ENCODE data around the gene HDAC1.

Gene HDAC1

DNA sequence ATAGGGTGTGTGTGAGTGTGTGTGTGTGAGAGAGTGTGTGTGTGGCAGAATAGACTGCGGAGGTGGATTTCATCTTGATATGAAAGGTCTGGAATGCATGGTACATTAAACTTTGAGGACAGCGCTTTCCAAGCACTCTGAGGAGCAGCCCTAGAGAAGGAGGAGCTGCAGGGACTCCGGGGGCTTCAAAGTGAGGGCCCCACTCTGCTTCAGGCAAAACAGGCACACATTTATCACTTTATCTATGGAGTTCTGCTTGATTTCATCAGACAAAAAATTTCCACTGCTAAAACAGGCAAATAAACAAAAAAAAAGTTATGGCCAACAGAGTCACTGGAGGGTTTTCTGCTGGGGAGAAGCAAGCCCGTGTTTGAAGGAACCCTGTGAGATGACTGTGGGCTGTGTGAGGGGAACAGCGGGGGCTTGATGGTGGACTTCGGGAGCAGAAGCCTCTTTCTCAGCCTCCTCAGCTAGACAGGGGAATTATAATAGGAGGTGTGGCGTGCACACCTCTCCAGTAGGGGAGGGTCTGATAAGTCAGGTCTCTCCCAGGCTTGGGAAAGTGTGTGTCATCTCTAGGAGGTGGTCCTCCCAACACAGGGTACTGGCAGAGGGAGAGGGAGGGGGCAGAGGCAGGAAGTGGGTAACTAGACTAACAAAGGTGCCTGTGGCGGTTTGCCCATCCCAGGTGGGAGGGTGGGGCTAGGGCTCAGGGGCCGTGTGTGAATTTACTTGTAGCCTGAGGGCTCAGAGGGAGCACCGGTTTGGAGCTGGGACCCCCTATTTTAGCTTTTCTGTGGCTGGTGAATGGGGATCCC lies 18.3 kb upstream of the HDAC1 start:
- TF ChIP-seq TEAD4 (IDR thresholded peaks at IDR 0.05) (no peak), MAX (IDR thresholded peaks at IDR 0.05) (no peak), ZBTB7A (IDR thresholded peaks at IDR 0.05; ENCODE audit: low read depth) (peak; percentile 56; the same call in 1 of the 2 replicates), EGR1 (IDR thresholded peaks at IDR 0.05) (no peak), TCF12 (IDR thresholded peaks at IDR 0.05; ENCODE audit: low read depth) (no peak)

DNA sequence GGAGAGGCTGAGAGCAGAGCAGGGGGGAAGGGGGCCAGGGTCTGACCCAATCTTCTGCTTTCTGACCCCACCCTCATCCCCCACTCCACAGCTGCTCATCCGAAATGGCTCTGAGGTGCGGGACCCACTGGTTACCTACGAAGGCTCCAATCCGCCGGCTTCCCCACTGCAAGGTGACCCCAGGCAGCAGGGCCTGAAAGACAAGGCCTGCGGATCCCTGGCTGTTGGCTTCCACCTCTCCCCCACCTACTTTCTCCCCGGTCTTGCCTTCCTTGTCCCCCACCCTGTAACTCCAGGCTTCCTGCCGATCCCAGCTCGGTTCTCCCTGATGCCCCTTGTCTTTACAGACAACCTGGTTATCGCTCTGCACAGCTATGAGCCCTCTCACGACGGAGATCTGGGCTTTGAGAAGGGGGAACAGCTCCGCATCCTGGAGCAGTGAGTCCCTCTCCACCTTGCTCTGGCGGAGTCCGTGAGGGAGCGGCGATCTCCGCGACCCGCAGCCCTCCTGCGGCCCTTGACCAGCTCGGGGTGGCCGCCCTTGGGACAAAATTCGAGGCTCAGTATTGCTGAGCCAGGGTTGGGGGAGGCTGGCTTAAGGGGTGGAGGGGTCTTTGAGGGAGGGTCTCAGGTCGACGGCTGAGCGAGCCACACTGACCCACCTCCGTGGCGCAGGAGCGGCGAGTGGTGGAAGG lies 17.1 kb upstream of the HDAC1 start:
- TF ChIP-seq TAF1 (IDR thresholded peaks at IDR 0.05; ENCODE audit: low read depth) = no peak
- no peak for TF ChIP-seq TEAD4 (IDR thresholded peaks at IDR 0.05)
- no peak for TF ChIP-seq ZBTB7A (IDR thresholded peaks at IDR 0.05; ENCODE audit: low read depth)
- no peak for TF ChIP-seq NFIC (IDR thresholded peaks at IDR 0.05)
- TF ChIP-seq, protein P1, sequence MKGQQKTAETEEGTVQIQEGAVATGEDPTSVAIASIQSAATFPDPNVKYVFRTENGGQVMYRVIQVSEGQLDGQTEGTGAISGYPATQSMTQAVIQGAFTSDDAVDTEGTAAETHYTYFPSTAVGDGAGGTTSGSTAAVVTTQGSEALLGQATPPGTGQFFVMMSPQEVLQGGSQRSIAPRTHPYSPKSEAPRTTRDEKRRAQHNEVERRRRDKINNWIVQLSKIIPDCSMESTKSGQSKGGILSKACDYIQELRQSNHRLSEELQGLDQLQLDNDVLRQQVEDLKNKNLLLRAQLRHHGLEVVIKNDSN (IDR thresholded peaks at IDR 0.05) = no peak
- no peak for TF ChIP-seq EGR1 (IDR thresholded peaks at IDR 0.05)

- TF ChIP-seq EGR1 (IDR thresholded peaks at IDR 0.05) (no peak), TCF12 (IDR thresholded peaks at IDR 0.05; ENCODE audit: low read depth) (no peak), TEAD4 (IDR thresholded peaks at IDR 0.05) (no peak), MAX (IDR thresholded peaks at IDR 0.05) (no peak), NFIC (IDR thresholded peaks at IDR 0.05) (no peak), TAF1 (IDR thresholded peaks at IDR 0.05; ENCODE audit: low read depth) (no peak), YY1 (IDR thresholded peaks at IDR 0.05; ENCODE audit: low read depth) (no peak), CEBPB (IDR thresholded peaks at IDR 0.05) (no peak), CREB1 (IDR thresholded peaks at IDR 0.05; ENCODE audit: low read depth) (no peak), EP300 (IDR thresholded peaks at IDR 0.05; ENCODE audit: borderline replicate concordance) (no peak), ZBTB7A (IDR thresholded peaks at IDR 0.05; ENCODE audit: low read depth) (no peak), RAD21 (IDR thresholded peaks at IDR 0.05; ENCODE audit: low read depth) (no peak), FOXM1 (IDR thresholded peaks at IDR 0.05; ENCODE audit: borderline replicate concordance, low read depth) (no peak)
- TF ChIP-seq, protein P1 (IDR thresholded peaks at IDR 0.05) = no peak
- TF ChIP-seq, protein P2, sequence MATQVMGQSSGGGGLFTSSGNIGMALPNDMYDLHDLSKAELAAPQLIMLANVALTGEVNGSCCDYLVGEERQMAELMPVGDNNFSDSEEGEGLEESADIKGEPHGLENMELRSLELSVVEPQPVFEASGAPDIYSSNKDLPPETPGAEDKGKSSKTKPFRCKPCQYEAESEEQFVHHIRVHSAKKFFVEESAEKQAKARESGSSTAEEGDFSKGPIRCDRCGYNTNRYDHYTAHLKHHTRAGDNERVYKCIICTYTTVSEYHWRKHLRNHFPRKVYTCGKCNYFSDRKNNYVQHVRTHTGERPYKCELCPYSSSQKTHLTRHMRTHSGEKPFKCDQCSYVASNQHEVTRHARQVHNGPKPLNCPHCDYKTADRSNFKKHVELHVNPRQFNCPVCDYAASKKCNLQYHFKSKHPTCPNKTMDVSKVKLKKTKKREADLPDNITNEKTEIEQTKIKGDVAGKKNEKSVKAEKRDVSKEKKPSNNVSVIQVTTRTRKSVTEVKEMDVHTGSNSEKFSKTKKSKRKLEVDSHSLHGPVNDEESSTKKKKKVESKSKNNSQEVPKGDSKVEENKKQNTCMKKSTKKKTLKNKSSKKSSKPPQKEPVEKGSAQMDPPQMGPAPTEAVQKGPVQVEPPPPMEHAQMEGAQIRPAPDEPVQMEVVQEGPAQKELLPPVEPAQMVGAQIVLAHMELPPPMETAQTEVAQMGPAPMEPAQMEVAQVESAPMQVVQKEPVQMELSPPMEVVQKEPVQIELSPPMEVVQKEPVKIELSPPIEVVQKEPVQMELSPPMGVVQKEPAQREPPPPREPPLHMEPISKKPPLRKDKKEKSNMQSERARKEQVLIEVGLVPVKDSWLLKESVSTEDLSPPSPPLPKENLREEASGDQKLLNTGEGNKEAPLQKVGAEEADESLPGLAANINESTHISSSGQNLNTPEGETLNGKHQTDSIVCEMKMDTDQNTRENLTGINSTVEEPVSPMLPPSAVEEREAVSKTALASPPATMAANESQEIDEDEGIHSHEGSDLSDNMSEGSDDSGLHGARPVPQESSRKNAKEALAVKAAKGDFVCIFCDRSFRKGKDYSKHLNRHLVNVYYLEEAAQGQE (IDR thresholded peaks at IDR 0.05; ENCODE audit: low read depth) = no peak
Measured at GRCh38 chr1:32275424-32275823, 16.5 kb upstream of the HDAC1 start.

DNA sequence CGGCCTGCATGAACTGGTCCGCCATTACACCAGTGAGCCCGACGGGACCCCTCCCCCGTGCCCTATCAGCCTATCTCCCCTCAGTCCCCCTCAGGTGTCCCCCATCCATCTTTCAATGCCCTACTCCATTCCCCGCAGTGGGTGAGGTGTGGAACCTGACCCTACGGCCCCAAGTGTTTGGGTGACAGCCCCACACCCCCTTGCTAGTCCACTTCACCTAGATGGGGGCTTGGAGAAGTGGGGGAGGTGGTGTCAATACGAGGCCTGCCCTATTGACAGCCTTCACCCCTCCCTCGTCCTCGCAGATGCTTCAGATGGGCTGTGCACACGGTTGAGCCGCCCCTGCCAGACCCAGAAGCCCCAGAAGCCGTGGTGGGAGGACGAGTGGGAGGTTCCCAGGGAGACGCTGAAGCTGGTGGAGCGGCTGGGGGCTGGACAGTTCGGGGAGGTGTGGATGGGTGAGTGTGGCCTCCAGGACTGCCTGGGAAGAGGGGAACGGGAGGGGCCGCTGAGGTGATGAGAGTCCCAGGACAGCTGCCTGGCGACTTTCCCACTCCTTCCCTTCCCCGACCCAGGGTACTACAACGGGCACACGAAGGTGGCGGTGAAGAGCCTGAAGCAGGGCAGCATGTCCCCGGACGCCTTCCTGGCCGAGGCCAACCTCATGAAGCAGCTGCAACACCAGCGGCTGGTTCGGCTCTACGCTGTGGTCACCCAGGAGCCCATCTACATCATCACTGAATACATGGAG lies 15.7 kb upstream of the HDAC1 start:
- TF ChIP-seq FOXM1 (IDR thresholded peaks at IDR 0.05; ENCODE audit: borderline replicate concordance, low read depth) = no peak
- TF ChIP-seq MAX (IDR thresholded peaks at IDR 0.05) = no peak
- TF ChIP-seq EGR1 (IDR thresholded peaks at IDR 0.05) = no peak
- TF ChIP-seq EP300 (IDR thresholded peaks at IDR 0.05; ENCODE audit: borderline replicate concordance) = no peak
- no peak for TF ChIP-seq TEAD4 (IDR thresholded peaks at IDR 0.05)
- no peak for TF ChIP-seq ZBTB7A (IDR thresholded peaks at IDR 0.05; ENCODE audit: low read depth)
- no peak for TF ChIP-seq CEBPB (IDR thresholded peaks at IDR 0.05)

DNA sequence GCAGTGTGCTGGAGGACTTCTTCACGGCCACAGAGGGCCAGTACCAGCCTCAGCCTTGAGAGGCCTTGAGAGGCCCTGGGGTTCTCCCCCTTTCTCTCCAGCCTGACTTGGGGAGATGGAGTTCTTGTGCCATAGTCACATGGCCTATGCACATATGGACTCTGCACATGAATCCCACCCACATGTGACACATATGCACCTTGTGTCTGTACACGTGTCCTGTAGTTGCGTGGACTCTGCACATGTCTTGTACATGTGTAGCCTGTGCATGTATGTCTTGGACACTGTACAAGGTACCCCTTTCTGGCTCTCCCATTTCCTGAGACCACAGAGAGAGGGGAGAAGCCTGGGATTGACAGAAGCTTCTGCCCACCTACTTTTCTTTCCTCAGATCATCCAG lies 6.2 kb upstream of the HDAC1 start:
- TF ChIP-seq TAF1 (IDR thresholded peaks at IDR 0.05; ENCODE audit: low read depth) (no peak), FOXM1 (IDR thresholded peaks at IDR 0.05; ENCODE audit: borderline replicate concordance, low read depth) (no peak), CEBPB (IDR thresholded peaks at IDR 0.05) (no peak), RAD21 (IDR thresholded peaks at IDR 0.05; ENCODE audit: low read depth) (no peak), CREB1 (IDR thresholded peaks at IDR 0.05; ENCODE audit: low read depth) (no peak), YY1 (IDR thresholded peaks at IDR 0.05; ENCODE audit: low read depth) (no peak), TEAD4 (IDR thresholded peaks at IDR 0.05) (no peak), EGR1 (IDR thresholded peaks at IDR 0.05) (no peak), MAX (IDR thresholded peaks at IDR 0.05) (no peak)
- TF ChIP-seq, protein P1 (IDR thresholded peaks at IDR 0.05) = no peak
- TF ChIP-seq, protein P2 (IDR thresholded peaks at IDR 0.05; ENCODE audit: low read depth) = no peak

Data from Ishikawa (cell line).